ENCODE data around the gene TBATA. TPM values are rescaled to one million over a fixed set of nuclear protein-coding genes. Genes with fewer than 3 reads are reported as not detected.

The TBATA gene
- polyA plus RNA-seq, 1 of the 3 experiments (the other 2 are of a cell fraction) = not detected

- Histone ChIP-seq H3K4me2 (no peak overlapping the region), H3K9ac (no peak overlapping the region), H3K79me2 (ENCODE audit: insufficient read depth) (no peaks in the 10 kb centered on the region), H3K4me3 (ENCODE audit: low read depth in 2 of 2, low read length in 1 of 2) (no peak overlapping the region), H3F3A (replicated peaks; ENCODE audit: insufficient read depth) (no peaks in the 10 kb centered on the region), H2AFZ (ENCODE audit: low read depth) (no peak overlapping the region), H3K27ac (ENCODE audit: low read depth in 2 of 2, low read length in 1 of 2) (no peak overlapping the region), H4K20me1 (ENCODE audit: insufficient read depth) (no peaks in the 10 kb centered on the region), H3K9me3 (no peaks in the 10 kb centered on the region), H3K9me2 (no peaks in the 10 kb centered on the region), H3K27me3 (ENCODE audit: insufficient read depth) (peaks cover 12% of the 10 kb centered on the region; the same call in 1 of the 2 replicates), H3K36me3 (replicated peaks in 1 of 2; ENCODE audit: control insufficient read depth in 1 of 2, insufficient read depth in 2 of 2, low read length in 1 of 2) (no peaks in the 10 kb centered on the region), H3K4me1 (ENCODE audit: control insufficient read depth in 1 of 2, insufficient read depth in 2 of 2, low read depth in 1 of 2, low read length in 1 of 2) (no peaks in the 10 kb centered on the region)
- ChIA-PET POLR2A (no interaction called here), CTCF (no interaction called here)
- whole genome bisulfite sequencing (ENCODE audit: low lambda C conversion rate) = 63% methylated on average over 5 of the region's 5 CpGs
- no peak for DNase-seq
- TF ChIP-seq RAD21 (IDR thresholded peaks at IDR 0.05; ENCODE audit: low read length) = no peak
- TF ChIP-seq RXRA (IDR thresholded peaks at IDR 0.05; ENCODE audit: borderline replicate concordance, low read depth) = no peak
- TF ChIP-seq GABPA (IDR thresholded peaks at IDR 0.05; ENCODE audit: low read depth) = no peak
- no peak for TF ChIP-seq JUND (IDR thresholded peaks at IDR 0.05)
- no peak for TF ChIP-seq FOSL2 (IDR thresholded peaks at IDR 0.05; ENCODE audit: borderline replicate concordance, low read depth)
- no peak for TF ChIP-seq MEF2A (IDR thresholded peaks at IDR 0.05; ENCODE audit: borderline replicate concordance, low read depth)
- no peak for TF ChIP-seq RFX5 (IDR thresholded peaks at IDR 0.05; ENCODE audit: low read length)
- TF ChIP-seq, protein P1, sequence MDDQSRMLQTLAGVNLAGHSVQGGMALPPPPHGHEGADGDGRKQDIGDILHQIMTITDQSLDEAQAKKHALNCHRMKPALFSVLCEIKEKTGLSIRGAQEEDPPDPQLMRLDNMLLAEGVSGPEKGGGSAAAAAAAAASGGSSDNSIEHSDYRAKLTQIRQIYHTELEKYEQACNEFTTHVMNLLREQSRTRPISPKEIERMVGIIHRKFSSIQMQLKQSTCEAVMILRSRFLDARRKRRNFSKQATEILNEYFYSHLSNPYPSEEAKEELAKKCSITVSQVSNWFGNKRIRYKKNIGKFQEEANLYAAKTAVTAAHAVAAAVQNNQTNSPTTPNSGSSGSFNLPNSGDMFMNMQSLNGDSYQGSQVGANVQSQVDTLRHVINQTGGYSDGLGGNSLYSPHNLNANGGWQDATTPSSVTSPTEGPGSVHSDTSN (IDR thresholded peaks at IDR 0.05) = no peak
- no peak for TF ChIP-seq EZH2phosphoT487 (IDR thresholded peaks at IDR 0.05; ENCODE audit: borderline replicate concordance, low read depth)
- TF ChIP-seq TAF1 (IDR thresholded peaks at IDR 0.05; ENCODE audit: borderline replicate concordance, low read depth, low read length) = no peak
- TF ChIP-seq EP300 (IDR thresholded peaks at IDR 0.05; ENCODE audit: borderline replicate concordance in 1 of 2, low read depth in 1 of 2, low read length in 1 of 2) = no peak
- no peak for TF ChIP-seq GATA2 (CRISPR knock-in tag; IDR thresholded peaks at IDR 0.05)
- no peak for TF ChIP-seq ELF1 (IDR thresholded peaks at IDR 0.05)
- no peak for TF ChIP-seq IRF3 (IDR thresholded peaks at IDR 0.05; ENCODE audit: low read depth, low read length)
- no peak for TF ChIP-seq CTCF (IDR thresholded peaks at IDR 0.05)
- no peak for TF ChIP-seq MXI1 (IDR thresholded peaks at IDR 0.05; ENCODE audit: low read depth, low read length)
- no peak for TF ChIP-seq MAX (IDR thresholded peaks at IDR 0.05; ENCODE audit: low read depth)
Observed at GRCh38 chr10:70791386-70792039, 6.3 kb upstream of the TBATA start.
